WERI-Rb-1 (cell line): Measurements from ENCODE around the gene GCG.

Source experiments
- DNase-seq: peaks from one replicate; pipeline ENCODE4 v3.0.0-alpha.2; 2020
- H3K27ac ChIP-seq: fragments of 250-450 bp; sonication (Bioruptor Pico); 2 replicates; pipeline ENCODE4 v1.5.1; 2020; ENCODE audit warnings: mild to moderate bottlenecking, moderate library complexity
- H3K27me3 ChIP-seq: fragments of 250-450 bp; sonication (Bioruptor Pico); 2 replicates; pipeline ENCODE4 v1.5.1; 2021; ENCODE audit warnings: mild to moderate bottlenecking, low read depth, moderate library complexity; ENCODE audit not compliant: insufficient read depth, severe bottlenecking
- H3K36me3 ChIP-seq: fragments of 250-450 bp; sonication (Bioruptor Pico); 2 replicates; pipeline ENCODE4 v1.5.1; 2020; ENCODE audit warnings: mild to moderate bottlenecking, moderate library complexity
- H3K4me3 ChIP-seq: 2 replicates; pipeline ENCODE4 v1.5.1; 2011; ENCODE audit warnings: low read depth, mild to moderate bottlenecking, control low read depth, low read length
- H3K9me3 ChIP-seq: fragments of 250-450 bp; sonication (Bioruptor Pico); 2 replicates; pipeline ENCODE4 v1.5.1; 2021; ENCODE audit warnings: mild to moderate bottlenecking, moderate library complexity; ENCODE audit not compliant: severe bottlenecking
- CTCF ChIP-seq: IDR thresholded peaks from 2 replicates; pipeline ENCODE4 v1.5.1; 2011; ENCODE audit warnings: low read depth, mild to moderate bottlenecking, control low read depth, inconsistent platforms, low read length

Gene GCG

GRCh38 chr2:162149466-162149865 is 2.6 kb downstream of the GCG start:
- H3K4me3 ChIP-seq: no peak overlapping the region
- DNase-seq: no peak

GRCh38 chr2:162148956-162149355 is 3.1 kb downstream of the GCG start:
- no peak overlapping the region for H3K4me3 ChIP-seq
- H3K27ac ChIP-seq: no peak overlapping the region
- no peaks in the 10 kb centered on the region for H3K9me3 ChIP-seq
- no peak for TF ChIP-seq CTCF
- H3K36me3 ChIP-seq: no peaks in the 10 kb centered on the region
- no peak for DNase-seq
- H3K27me3 ChIP-seq: no peaks in the 10 kb centered on the region

More at GRCh38 chr2:162149466-162149865, 2.6 kb downstream of the GCG start:
- no peaks in the 10 kb centered on the region for H3K9me3 ChIP-seq
- no peaks in the 10 kb centered on the region for H3K27me3 ChIP-seq
- no peaks in the 10 kb centered on the region for H3K36me3 ChIP-seq
- TF ChIP-seq CTCF: no peak
- H3K27ac ChIP-seq: no peak overlapping the region

GRCh38 chr2:162143969-162144368 is 8.1 kb downstream of the GCG start:
- H3K36me3 ChIP-seq: no peaks in the 10 kb centered on the region
- no peaks in the 10 kb centered on the region for H3K27me3 ChIP-seq
- TF ChIP-seq CTCF: no peak
- no peak overlapping the region for H3K27ac ChIP-seq
- H3K4me3 ChIP-seq: no peak overlapping the region
- no peaks in the 10 kb centered on the region for H3K9me3 ChIP-seq
- no peak for DNase-seq

GRCh38 chr2:162138310-162138709 is 13.7 kb downstream of the GCG start:
- no peak for TF ChIP-seq CTCF

GRCh38 chr2:162127422-162127821 is 24.6 kb downstream of the GCG start:
- H3K27ac ChIP-seq: no peak overlapping the region
- H3K27me3 ChIP-seq: no peaks in the 10 kb centered on the region
- no peak for TF ChIP-seq CTCF
- H3K36me3 ChIP-seq: no peaks in the 10 kb centered on the region
- no peaks in the 10 kb centered on the region for H3K9me3 ChIP-seq
- H3K4me3 ChIP-seq: no peak overlapping the region
- DNase-seq: no peak

More at GRCh38 chr2:162138310-162138709, 13.7 kb downstream of the GCG start:
- Histone ChIP-seq H3K27ac (no peak overlapping the region), H3K9me3 (no peaks in the 10 kb centered on the region), H3K27me3 (no peaks in the 10 kb centered on the region), H3K36me3 (no peaks in the 10 kb centered on the region), H3K4me3 (no peak overlapping the region)
- DNase-seq: no peak

GRCh38 chr2:162126527-162126926 is 25.5 kb downstream of the GCG start:
- H3K36me3 ChIP-seq: no peaks in the 10 kb centered on the region
- no peak overlapping the region for H3K4me3 ChIP-seq
- no peak for TF ChIP-seq CTCF
- H3K27me3 ChIP-seq: no peaks in the 10 kb centered on the region
- H3K9me3 ChIP-seq: no peaks in the 10 kb centered on the region
- no peak for DNase-seq
- no peak overlapping the region for H3K27ac ChIP-seq
